ENCODE data around the gene GPC4.

GPC4 gene

DNA sequence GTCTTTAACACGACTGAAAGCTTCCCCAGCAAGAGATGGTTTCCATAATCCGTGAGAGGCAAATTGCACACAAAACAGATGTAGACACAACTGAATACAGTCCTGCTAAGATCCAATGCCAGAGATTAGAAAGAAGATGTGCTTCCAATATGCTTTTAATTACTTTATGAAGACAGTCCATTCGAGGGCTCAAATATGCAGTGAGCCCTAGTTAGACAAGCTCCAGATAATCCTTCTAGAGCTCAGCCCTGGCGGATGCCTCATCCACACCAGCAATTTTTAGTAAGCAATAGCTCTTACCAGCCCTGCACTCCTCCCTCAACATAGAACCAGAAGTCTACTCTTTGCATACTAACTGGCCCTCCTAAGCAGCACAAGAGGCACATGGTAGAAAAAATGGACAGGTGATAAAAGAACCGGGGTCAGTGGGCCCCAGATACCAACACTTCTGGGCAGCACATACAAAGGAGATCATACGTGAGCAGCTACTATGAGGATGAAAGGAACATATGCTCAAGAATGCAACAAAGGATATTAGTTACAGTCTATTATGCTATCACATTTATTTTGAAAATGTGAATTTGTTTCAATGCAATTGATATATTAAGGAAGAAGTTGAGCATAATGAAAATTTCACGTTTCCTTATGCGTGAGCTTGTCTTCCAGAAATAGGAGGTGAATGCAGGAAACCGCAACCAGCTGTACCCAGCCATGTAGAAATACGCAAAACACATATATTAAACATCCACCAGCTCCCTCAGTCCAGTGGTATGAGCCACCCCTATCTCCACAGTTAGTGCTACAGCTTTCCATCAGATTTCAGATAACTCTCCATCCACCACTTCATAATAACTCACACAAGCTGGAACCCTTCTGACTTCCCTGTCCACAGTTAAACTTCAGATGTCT, 34.3 kb downstream of the GPC4 start:
- H3K9ac ChIP-seq (ENCODE audit: low read depth, low read length): no peak overlapping the region
- H3K27me3 ChIP-seq (ENCODE audit: insufficient read depth, low read length): no peaks in the 10 kb centered on the region
- H3K4me1 ChIP-seq (ENCODE audit: insufficient read depth, low read length): peaks cover 20% of the 10 kb centered on the region
- peaks cover 15% of the 10 kb centered on the region for H3K36me3 ChIP-seq (ENCODE audit: insufficient read depth, low read depth, low read length)
- no peak overlapping the region for H3K27ac ChIP-seq (ENCODE audit: low read length)
- no peak overlapping the region for H3K4me3 ChIP-seq (ENCODE audit: low read length)
- H3K9me3 ChIP-seq (ENCODE audit: insufficient read depth, low read depth, low read length): no peaks in the 10 kb centered on the region

DNA sequence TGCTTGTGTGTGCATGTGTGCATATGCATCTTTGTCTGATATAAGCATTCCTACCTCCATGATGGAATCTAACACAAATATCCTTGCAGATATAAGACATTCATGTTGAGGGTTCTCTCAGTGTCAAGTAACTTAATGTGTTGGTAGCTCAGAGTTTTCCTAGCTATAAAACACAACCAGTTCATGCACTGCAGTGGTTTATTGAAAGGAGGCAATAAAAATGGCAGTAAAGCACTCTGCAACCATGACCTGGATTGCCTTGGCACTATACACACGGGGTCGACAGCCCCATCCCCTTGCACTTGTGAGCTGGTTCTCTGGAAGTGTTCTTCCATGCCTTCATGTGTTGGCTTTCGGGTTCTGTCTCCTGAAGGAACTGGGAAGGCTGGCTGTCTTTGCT, 38.9 kb downstream of the GPC4 start:
- no peak overlapping the region for H3K27ac ChIP-seq (ENCODE audit: low read length)
- H3K4me3 ChIP-seq (ENCODE audit: low read length): no peak overlapping the region
- no peak overlapping the region for H3K9ac ChIP-seq (ENCODE audit: low read depth, low read length)
- no peaks in the 10 kb centered on the region for H3K9me3 ChIP-seq (ENCODE audit: insufficient read depth, low read depth, low read length)
- peaks cover 27% of the 10 kb centered on the region for H3K4me1 ChIP-seq (ENCODE audit: insufficient read depth, low read length)
- H3K36me3 ChIP-seq (ENCODE audit: insufficient read depth, low read depth, low read length): peaks cover 7% of the 10 kb centered on the region
- no peaks in the 10 kb centered on the region for H3K27me3 ChIP-seq (ENCODE audit: insufficient read depth, low read length)

DNA sequence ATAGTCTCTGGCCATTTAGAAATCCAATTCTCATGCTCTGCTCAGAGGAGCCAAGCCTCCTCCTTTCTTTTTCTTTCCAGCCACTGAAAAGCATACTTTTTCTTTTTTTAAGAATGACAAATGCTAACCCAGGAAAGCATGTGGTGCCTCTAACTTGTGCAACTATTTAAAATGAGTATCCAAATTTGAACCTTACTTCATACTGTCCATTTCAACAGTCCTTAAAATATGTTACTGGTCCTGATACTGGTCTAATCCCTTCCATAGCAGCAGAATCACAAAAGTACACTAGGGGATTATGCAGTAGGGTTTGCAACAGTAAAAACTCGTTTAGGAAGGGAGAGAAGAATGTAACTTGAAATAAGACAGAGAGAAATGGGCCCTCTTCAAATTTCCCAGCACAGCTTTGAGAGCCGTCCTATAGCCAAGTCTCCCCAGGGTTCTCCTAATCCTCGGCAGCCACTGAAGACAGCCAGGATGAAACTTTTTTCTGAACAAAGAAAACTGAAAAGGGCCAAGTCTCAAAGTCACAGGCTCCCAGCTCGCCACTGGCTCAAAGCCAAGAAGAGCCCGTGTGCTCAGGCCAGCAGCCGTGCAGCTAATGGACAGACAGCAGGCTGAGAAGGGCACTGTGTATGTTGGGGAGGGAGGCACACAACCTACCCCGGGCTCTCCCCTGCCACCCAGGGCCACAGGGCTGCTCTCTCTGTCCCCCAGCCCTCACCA, 39.5 kb downstream of the GPC4 start:
- peaks cover 5% of the 10 kb centered on the region; the same call in 1 of the 2 replicates for H3K36me3 ChIP-seq (ENCODE audit: insufficient read depth, low read depth, low read length)
- H3K4me1 ChIP-seq (ENCODE audit: insufficient read depth, low read length): peaks cover 28% of the 10 kb centered on the region
- H3K27ac ChIP-seq (ENCODE audit: low read length): no peak overlapping the region
- no peaks in the 10 kb centered on the region for H3K9me3 ChIP-seq (ENCODE audit: insufficient read depth, low read depth, low read length)
- H3K4me3 ChIP-seq (ENCODE audit: low read length): no peak overlapping the region
- no peaks in the 10 kb centered on the region for H3K27me3 ChIP-seq (ENCODE audit: insufficient read depth, low read length)
- no peak overlapping the region for H3K9ac ChIP-seq (ENCODE audit: low read depth, low read length)

DNA sequence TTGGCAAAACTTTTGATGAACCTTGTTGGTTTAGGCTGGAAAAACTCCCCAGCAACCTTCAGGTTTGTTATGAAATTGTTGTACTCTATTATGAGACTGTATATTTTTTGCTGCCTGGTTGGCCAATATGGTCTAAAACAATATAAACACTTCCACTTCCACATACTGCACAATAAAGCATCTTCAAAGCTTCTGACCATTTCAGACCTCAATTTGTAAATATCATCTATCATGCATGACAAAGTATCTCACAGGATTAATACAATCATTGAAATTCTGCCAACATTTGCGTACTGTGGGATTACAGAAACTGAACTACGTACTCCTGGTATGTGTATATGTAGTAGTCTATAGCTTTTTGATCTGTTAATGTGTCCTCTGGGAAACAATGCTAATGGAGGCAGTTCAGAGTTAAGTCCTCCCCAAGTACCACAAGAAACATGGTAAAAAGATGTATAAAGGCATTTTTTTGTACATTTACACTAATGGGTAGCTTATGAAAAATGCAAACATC, 40.4 kb downstream of the GPC4 start:
- Histone ChIP-seq H3K9me3 (ENCODE audit: insufficient read depth, low read depth, low read length) (no peaks in the 10 kb centered on the region), H3K9ac (ENCODE audit: low read depth, low read length) (no peak overlapping the region), H3K27me3 (ENCODE audit: insufficient read depth, low read length) (no peaks in the 10 kb centered on the region), H3K4me3 (ENCODE audit: low read length) (no peak overlapping the region), H3K36me3 (ENCODE audit: insufficient read depth, low read depth, low read length) (peaks cover 5% of the 10 kb centered on the region; the same call in 1 of the 2 replicates), H3K27ac (ENCODE audit: low read length) (no peak overlapping the region), H3K4me1 (ENCODE audit: insufficient read depth, low read length) (peaks cover 32% of the 10 kb centered on the region)

DNA sequence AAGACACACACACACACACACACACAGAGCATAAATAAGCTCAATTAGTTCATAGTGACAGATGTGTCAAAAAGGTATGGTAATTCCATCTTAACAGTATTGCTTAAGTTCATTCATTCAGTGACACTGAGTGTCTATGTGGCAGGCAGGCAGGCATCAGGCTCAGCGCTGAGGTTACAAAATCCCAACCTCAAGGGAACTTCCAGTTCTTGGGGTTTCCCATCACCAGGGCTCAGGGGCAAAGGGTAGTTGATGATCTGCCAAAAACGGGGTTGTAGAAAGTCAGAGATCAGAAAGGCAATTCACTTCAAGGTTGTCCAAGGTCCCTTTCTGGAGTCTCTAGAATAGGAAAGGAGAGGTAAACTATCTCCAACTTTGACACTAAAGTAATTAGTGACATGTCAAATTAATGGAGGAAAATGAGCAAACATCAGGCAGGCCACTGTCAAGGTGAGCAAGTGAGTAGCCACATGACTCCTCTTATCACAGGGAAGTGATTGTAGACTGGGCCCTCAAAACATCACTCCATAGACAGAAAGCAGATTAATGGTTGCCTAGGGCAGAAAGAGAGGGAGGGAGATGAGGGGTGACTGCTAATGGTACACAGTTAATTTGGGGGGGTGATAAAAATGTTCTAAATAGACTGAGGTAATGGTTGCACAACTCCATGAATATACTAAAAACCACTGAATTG, 41.8 kb downstream of the GPC4 start:
- H3K27me3 ChIP-seq (ENCODE audit: insufficient read depth, low read length): no peaks in the 10 kb centered on the region
- no peak overlapping the region for H3K27ac ChIP-seq (ENCODE audit: low read length)
- H3K4me1 ChIP-seq (ENCODE audit: insufficient read depth, low read length): peaks cover 32% of the 10 kb centered on the region
- H3K36me3 ChIP-seq (ENCODE audit: insufficient read depth, low read depth, low read length): peaks cover 5% of the 10 kb centered on the region; the same call in 1 of the 2 replicates
- H3K9me3 ChIP-seq (ENCODE audit: insufficient read depth, low read depth, low read length): no peaks in the 10 kb centered on the region
- H3K4me3 ChIP-seq (ENCODE audit: low read length): no peak overlapping the region
- no peak overlapping the region for H3K9ac ChIP-seq (ENCODE audit: low read depth, low read length)

DNA sequence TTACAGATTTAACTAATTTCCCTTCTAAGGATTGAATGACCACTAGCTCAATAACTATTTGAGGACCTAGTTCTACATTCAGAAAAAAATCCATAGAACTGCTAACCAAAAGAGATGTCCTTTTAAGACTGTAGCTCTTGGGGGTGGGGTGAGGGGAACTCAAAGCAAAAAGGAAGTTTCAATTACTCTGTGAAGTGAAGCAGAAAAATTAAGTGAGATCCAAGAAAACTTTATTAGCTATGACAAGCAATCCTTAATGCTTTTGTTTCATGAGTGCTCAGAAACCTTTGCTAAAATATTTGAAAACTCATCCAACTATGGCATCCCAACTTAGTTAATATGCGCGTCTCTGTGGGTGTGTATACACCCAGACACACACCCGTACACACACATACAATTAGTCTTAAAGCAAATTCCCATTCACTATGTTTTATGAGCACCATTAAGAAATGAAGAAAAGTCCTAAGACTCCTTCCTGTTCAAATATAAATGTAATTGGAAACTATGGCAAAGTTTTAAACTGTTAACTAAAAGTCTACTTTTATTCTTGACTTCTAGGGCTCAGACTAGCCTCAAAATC, 44.5 kb downstream of the GPC4 start:
- Histone ChIP-seq H3K4me3 (ENCODE audit: low read length) (no peak overlapping the region), H3K9ac (ENCODE audit: low read depth, low read length) (no peak overlapping the region), H3K27ac (ENCODE audit: low read length) (no peak overlapping the region), H3K4me1 (ENCODE audit: insufficient read depth, low read length) (peaks cover 21% of the 10 kb centered on the region; the same call in 1 of the 2 replicates), H3K36me3 (ENCODE audit: insufficient read depth, low read depth, low read length) (peaks cover 12% of the 10 kb centered on the region; the same call in 1 of the 2 replicates), H3K9me3 (ENCODE audit: insufficient read depth, low read depth, low read length) (no peaks in the 10 kb centered on the region), H3K27me3 (ENCODE audit: insufficient read depth, low read length) (no peaks in the 10 kb centered on the region)

DNA sequence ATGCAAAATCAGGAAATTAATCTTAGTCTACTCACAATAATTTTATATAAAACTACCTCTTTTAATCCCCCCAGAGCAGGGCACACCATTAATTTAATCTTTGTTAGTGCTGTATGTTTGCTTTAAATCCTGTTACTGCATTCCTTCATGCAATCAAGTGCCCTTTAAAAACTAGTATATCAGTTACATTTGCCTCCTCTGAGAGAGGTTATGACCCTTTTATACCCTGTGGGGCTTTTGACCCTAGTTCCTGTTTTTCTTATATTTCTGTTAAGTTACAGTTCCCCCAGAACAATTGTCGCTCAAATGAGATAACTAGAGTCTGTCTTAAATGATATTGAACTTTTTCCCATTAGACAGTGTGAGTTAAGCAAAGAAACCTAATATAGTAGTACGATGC, 46.2 kb downstream of the GPC4 start:
- Histone ChIP-seq H3K9me3 (ENCODE audit: insufficient read depth, low read depth, low read length) (no peaks in the 10 kb centered on the region), H3K9ac (ENCODE audit: low read depth, low read length) (no peak overlapping the region), H3K4me3 (ENCODE audit: low read length) (no peak overlapping the region), H3K4me1 (ENCODE audit: insufficient read depth, low read length) (peaks cover 23% of the 10 kb centered on the region; the same call in 1 of the 2 replicates), H3K27me3 (ENCODE audit: insufficient read depth, low read length) (no peaks in the 10 kb centered on the region), H3K27ac (ENCODE audit: low read length) (no peak overlapping the region), H3K36me3 (ENCODE audit: insufficient read depth, low read depth, low read length) (peaks cover 6% of the 10 kb centered on the region; the same call in 1 of the 2 replicates)

DNA sequence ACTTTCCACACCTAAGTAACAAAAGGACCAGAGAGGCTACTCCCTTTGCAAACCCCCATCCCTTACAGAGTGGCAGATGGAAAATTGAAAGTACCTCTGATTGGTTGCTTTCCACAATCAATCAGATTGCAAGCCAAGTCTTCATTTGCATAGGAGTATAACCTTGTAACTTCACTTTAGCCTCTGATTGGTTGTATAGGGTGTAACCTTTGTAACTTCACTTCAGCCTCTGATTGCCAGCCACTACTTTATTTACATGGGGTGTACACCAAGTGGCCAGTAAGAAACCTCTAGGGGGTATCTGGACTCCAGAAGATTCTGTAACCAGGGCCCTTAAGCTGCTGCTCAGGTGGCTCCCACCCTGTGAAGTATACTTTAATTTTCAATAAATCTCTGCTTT, 48.6 kb downstream of the GPC4 start:
- no peaks in the 10 kb centered on the region for H3K27me3 ChIP-seq (ENCODE audit: insufficient read depth, low read length)
- H3K36me3 ChIP-seq (ENCODE audit: insufficient read depth, low read depth, low read length): 0 out of 2 replicates have a peak, but pooled peaks cover 6% of the 10 kb centered on the region
- H3K9ac ChIP-seq (ENCODE audit: low read depth, low read length): no peak overlapping the region
- no peak overlapping the region for H3K4me3 ChIP-seq (ENCODE audit: low read length)
- no peaks in the 10 kb centered on the region for H3K9me3 ChIP-seq (ENCODE audit: insufficient read depth, low read depth, low read length)
- peaks cover 18% of the 10 kb centered on the region; the same call in 1 of the 2 replicates for H3K4me1 ChIP-seq (ENCODE audit: insufficient read depth, low read length)
- H3K27ac ChIP-seq (ENCODE audit: low read length): no peak overlapping the region

DNA sequence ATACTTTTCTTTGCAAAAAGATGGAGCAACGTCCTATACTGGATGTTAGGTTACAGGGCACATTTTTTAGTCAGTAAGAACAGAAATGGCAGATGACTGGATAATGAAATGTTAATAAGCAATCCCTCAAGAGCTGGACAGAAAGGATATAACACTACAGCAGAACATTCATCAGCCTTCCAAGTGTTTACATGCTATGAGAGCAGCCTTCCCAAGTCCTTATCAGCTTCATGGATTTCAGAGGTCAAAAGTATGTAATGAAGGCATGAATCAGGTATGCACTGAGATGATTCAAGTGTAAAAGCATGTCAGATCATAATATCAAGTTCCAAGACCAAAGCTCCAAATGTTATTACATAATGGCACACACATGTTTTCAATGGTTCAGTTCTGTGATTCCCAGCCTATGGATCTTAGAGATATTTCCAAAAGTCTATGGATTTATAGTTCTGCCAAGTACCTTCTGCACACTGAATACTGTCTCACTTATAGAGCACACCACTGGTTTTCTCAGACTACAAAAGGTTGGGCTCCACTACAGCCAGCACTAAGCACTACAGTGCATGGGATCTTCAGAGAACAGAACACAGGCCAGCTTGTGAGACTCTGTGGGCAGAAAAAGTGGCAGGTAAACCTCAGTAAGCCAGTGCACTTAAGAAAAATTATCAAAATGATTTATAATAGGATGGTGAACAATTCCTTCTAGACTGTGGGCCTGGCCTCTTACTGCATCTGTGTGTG, 49.2 kb downstream of the GPC4 start:
- Histone ChIP-seq H3K9me3 (ENCODE audit: insufficient read depth, low read depth, low read length) (no peaks in the 10 kb centered on the region), H3K9ac (ENCODE audit: low read depth, low read length) (no peak overlapping the region), H3K4me3 (ENCODE audit: low read length) (no peak overlapping the region), H3K27ac (ENCODE audit: low read length) (no peak overlapping the region), H3K27me3 (ENCODE audit: insufficient read depth, low read length) (no peaks in the 10 kb centered on the region), H3K36me3 (ENCODE audit: insufficient read depth, low read depth, low read length) (0 out of 2 replicates have a peak, but pooled peaks cover 6% of the 10 kb centered on the region), H3K4me1 (ENCODE audit: insufficient read depth, low read length) (peaks cover 21% of the 10 kb centered on the region; the same call in 1 of the 2 replicates)

DNA sequence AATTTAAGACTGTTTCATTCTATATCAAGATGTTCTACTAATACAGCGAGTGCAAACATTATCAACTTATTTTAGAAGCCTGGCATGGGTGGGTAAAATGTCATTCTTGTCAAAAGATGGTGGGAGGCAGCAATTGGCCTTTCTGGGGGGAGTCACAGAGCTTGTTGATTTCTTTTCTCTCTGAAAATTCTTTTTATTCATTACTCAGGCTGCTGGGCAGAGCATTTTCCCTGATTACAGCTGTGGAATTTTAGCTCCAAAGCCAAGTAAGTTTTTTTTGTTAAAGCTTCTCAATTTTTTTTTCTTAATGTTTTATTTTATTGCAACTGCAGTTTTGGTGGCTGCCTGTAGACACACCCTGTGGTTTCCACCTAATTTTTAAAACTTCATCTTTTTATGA, 50.4 kb downstream of the GPC4 start:
- Histone ChIP-seq H3K9ac (ENCODE audit: low read depth, low read length) (no peak overlapping the region), H3K27ac (ENCODE audit: low read length) (no peak overlapping the region), H3K9me3 (ENCODE audit: insufficient read depth, low read depth, low read length) (no peaks in the 10 kb centered on the region), H3K27me3 (ENCODE audit: insufficient read depth, low read length) (no peaks in the 10 kb centered on the region), H3K36me3 (ENCODE audit: insufficient read depth, low read depth, low read length) (0 out of 2 replicates have a peak, but pooled peaks cover 6% of the 10 kb centered on the region), H3K4me1 (ENCODE audit: insufficient read depth, low read length) (peaks cover 23% of the 10 kb centered on the region; the same call in 1 of the 2 replicates), H3K4me3 (ENCODE audit: low read length) (no peak overlapping the region)
